Natural killer cell (primary cell): Measurements from ENCODE around the gene CORO7. TPM values are rescaled to one million over a fixed set of nuclear protein-coding genes. Genes with fewer than 3 reads are reported as not detected.

Experiments used
- ATAC-seq, 3 donors: fragments of 150-1000 bp in 2 of 3; fragments of 200-7000 bp in 1 of 3; cut with Tn5 transposase; 1 replicate in 1 of 3; 2 replicates in 2 of 3; pipeline ENCODE4 v1.10.0; 2021; ENCODE audit warnings: mild to moderate bottlenecking in 2 of 3, moderate library complexity in 2 of 3
- DNase-seq, 2 donors: peaks; one replicate each; pipeline versions ENCODE4 v3.0.0 to v3.0.0-alpha.2; 2013 to 2021; ENCODE audit warnings: mixed read lengths in 1 of 2
- H3K27ac ChIP-seq: one replicate; pipeline ENCODE4 v1.5.1; 2013; ENCODE audit warnings: mild to moderate bottlenecking, low read length
- H3K27me3 ChIP-seq: one replicate; pipeline ENCODE4 v1.6.1; 2013; ENCODE audit warnings: low read length; ENCODE audit not compliant: control insufficient read depth, insufficient read depth
- H3K36me3 ChIP-seq: one replicate; pipeline ENCODE4 v1.6.1; 2013; ENCODE audit warnings: low read length; ENCODE audit not compliant: control insufficient read depth, insufficient read depth
- H3K4me1 ChIP-seq: one replicate; pipeline ENCODE4 v1.6.1; 2013; ENCODE audit warnings: low read length; ENCODE audit not compliant: control insufficient read depth, insufficient read depth
- H3K4me3 ChIP-seq: one replicate; pipeline ENCODE4 v1.5.1; 2013; ENCODE audit warnings: low read length
- H3K9me3 ChIP-seq: one replicate; pipeline ENCODE4 v1.6.1; 2013; ENCODE audit warnings: low read length; ENCODE audit not compliant: control insufficient read depth, insufficient read depth
- H3K27ac Mint-ChIP-seq, 2 donors: one replicate each; pipeline ENCODE4 v1.8.0; 2022; ENCODE audit warnings: mild to moderate bottlenecking in 2 of 2, mixed read lengths in 2 of 2, moderate library complexity in 1 of 2
- H3K27me3 Mint-ChIP-seq, 2 donors: one replicate each; pipeline ENCODE4 v1.8.0; 2022; ENCODE audit warnings: low read depth in 2 of 2, mixed read lengths in 2 of 2
- H3K36me3 Mint-ChIP-seq: one replicate; pipeline ENCODE4 v1.8.0; 2022; ENCODE audit warnings: mixed read lengths
- H3K4me1 Mint-ChIP-seq, 2 donors: one replicate each; pipeline ENCODE4 v1.8.0; 2022; ENCODE audit warnings: mixed read lengths in 2 of 2
- H3K4me3 Mint-ChIP-seq: one replicate; pipeline ENCODE4 v1.8.0; 2022; ENCODE audit warnings: mild to moderate bottlenecking, moderate library complexity, mixed read lengths
- H3K9me3 Mint-ChIP-seq, 2 donors: one replicate each; pipeline ENCODE4 v1.8.0; 2022; ENCODE audit warnings: mixed read lengths in 2 of 2
- CTCF ChIP-seq: fragments of 200-600 bp; IDR thresholded peaks from one replicate; pipeline ENCODE4 v1.8.0; 2022; ENCODE audit warnings: antibody characterized with exemption
- WGBS: methylation state at CpG from one replicate; pipeline ENCODE4 v1.1.7; 2013; ENCODE audit warnings: missing lambda C conversion rate; ENCODE audit not compliant: insufficient coverage; 5-methylcytosine and 5-hydroxymethylcytosine counted together
- intact Hi-C: fragments of 100-400 bp; cut with micrococcal nuclease; formaldehyde crosslinking; loops from one replicate; pipeline ENCODE4 v1.14.2; 2022
- total RNA-seq, 4 donors: library from RNA; stranded (reverse); fragments of 120-200 nt in 1 of 4; gene quantifications; one replicate each; pipeline versions ENCODE4 v1.2.3 to v1.2.4, GENCODE V29; 2013 to 2022

CORO7 gene
- total RNA-seq, 3 donors from 2014 or later (not counting 1 experiment from before 2014, with no cell fraction given): 335 to 425 (median 415) TPM

GRCh38 chr16:4371357-4372000, 44.9 kb downstream of the CORO7 start, which contains the start of gene VASN:
TSS of gene VASN (plus strand) at chr16:4371848. CDS start at chr16:4380878, 9,030 bp downstream.
- H3K4me3 ChIP-seq: peak within 1 kb of the TSS; percentile 16
- no peak within 1 kb of the TSS for H3K27ac ChIP-seq
- no peak for TF ChIP-seq CTCF
- no peaks in the 10 kb centered on the region for H3K9me3 Mint-ChIP-seq
- ATAC-seq (peak; percentile 84 to 90 (median 88)), DNase-seq (peak; percentile 79 to 85)
- peak within 1 kb of the TSS; percentile 75 for H3K4me3 Mint-ChIP-seq
- H3K27ac Mint-ChIP-seq: peak within 1 kb of the TSS in 1 of 2 donors; percentile 60
- no peaks in the 10 kb centered on the region for H3K27me3 ChIP-seq
- peaks cover 27% of the 10 kb centered on the region for H3K4me1 ChIP-seq
- no peaks in the 10 kb centered on the region for H3K36me3 Mint-ChIP-seq
- H3K9me3 ChIP-seq: no peaks in the 10 kb centered on the region
- H3K36me3 ChIP-seq: peaks cover 14% of the 10 kb centered on the region
- H3K27me3 Mint-ChIP-seq: no peaks in the 10 kb centered on the region
- intact Hi-C loops: no loop called here
- 10% methylated on average over 50 of the region's 50 CpGs for WGBS
- H3K4me1 Mint-ChIP-seq: peaks cover 0 to 20% of the 10 kb centered on the region in 2 donors

- 95% methylated on average over 13 of the region's 14 CpGs for WGBS
- Histone ChIP-seq H3K9me3 (no peaks in the 10 kb centered on the region), H3K4me3 (no peak overlapping the region), H3K27ac (no peak overlapping the region), H3K27me3 (no peaks in the 10 kb centered on the region), H3K36me3 (peaks cover 13% of the 10 kb centered on the region), H3K4me1 (peaks cover 27% of the 10 kb centered on the region)
- no peaks in the 10 kb centered on the region for H3K9me3 Mint-ChIP-seq
- no peaks in the 10 kb centered on the region for H3K36me3 Mint-ChIP-seq
- no peak overlapping the region for H3K4me3 Mint-ChIP-seq
- no peak for TF ChIP-seq CTCF
- no peak for ATAC-seq
- H3K27me3 Mint-ChIP-seq: no peaks in the 10 kb centered on the region
- DNase-seq: no peak
- peaks cover 0 to 18% of the 10 kb centered on the region in 2 donors for H3K4me1 Mint-ChIP-seq
- intact Hi-C loops: no loop called here
- H3K27ac Mint-ChIP-seq: no peak overlapping the region
Observed at GRCh38 chr16:4370570-4371356, 45.6 kb downstream of the CORO7 start.

GRCh38 chr16:4370151-4370550, 46.2 kb downstream of the CORO7 start:
- Histone ChIP-seq H3K27ac (no peak overlapping the region), H3K36me3 (peaks cover 15% of the 10 kb centered on the region), H3K9me3 (no peaks in the 10 kb centered on the region), H3K4me3 (no peak overlapping the region), H3K4me1 (peaks cover 31% of the 10 kb centered on the region), H3K27me3 (no peaks in the 10 kb centered on the region)
- Mint-ChIP-seq H3K36me3 (no peaks in the 10 kb centered on the region), H3K9me3 (no peaks in the 10 kb centered on the region), H3K4me1 (peaks cover 0 to 18% of the 10 kb centered on the region in 2 donors), H3K27ac (no peak overlapping the region), H3K4me3 (no peak overlapping the region), H3K27me3 (no peaks in the 10 kb centered on the region)
- intact Hi-C loops: no loop called here
- ATAC-seq (no peak), DNase-seq (no peak)
- WGBS: 88% methylated on average over 3 of the region's 3 CpGs
- TF ChIP-seq CTCF: no peak
